OCI-LY3 (cell line): ENCODE data around the gene HDAC4.

ENCODE experiments used
- H2AFZ ChIP-seq: fragments of 200-600, 300-600 bp; shearing (Covaris generic); 2 replicates; pipeline ENCODE4 v1.6.0; 2014; ENCODE audit warnings: antibody characterized with exemption, low read depth, low read length
- H3K27ac ChIP-seq: fragments of 200-600, 300-600 bp; sonication (generic); 2 replicates; pipeline ENCODE4 v1.5.1; 2014; ENCODE audit warnings: mild to moderate bottlenecking, low read length, moderate library complexity, mixed read lengths
- H3K27me3 ChIP-seq: fragments of 200-600, 300-600 bp; sonication (generic); 2 replicates; pipeline ENCODE4 v1.6.1; 2014; ENCODE audit warnings: low read depth, low read length, mixed read lengths
- H3K36me3 ChIP-seq: fragments of 200-600, 300-600 bp; sonication (generic); replicated peaks from 2 replicates; pipeline ENCODE3; 2014; ENCODE audit warnings: low read depth, low read length, mixed read lengths
- H3K4me1 ChIP-seq: fragments of 300-600, 200-600 bp; sonication (generic); 2 replicates; pipeline ENCODE4 v1.6.1; 2014; ENCODE audit warnings: low read length, mixed read lengths
- H3K4me2 ChIP-seq: fragments of 200-600, 300-600 bp; sonication (generic); 2 replicates; pipeline ENCODE4 v1.6.1; 2014; ENCODE audit warnings: low read length, mixed read lengths
- H3K4me3 ChIP-seq: fragments of 300-600, 200-600 bp; sonication (generic); 2 replicates; pipeline ENCODE4 v1.5.1; 2014; ENCODE audit warnings: antibody characterized with exemption, mild to moderate bottlenecking, low read length, moderate library complexity
- H3K79me2 ChIP-seq: fragments of 300-600, 200-600 bp; shearing (Covaris generic); 2 replicates; pipeline ENCODE4 v1.6.1; 2014; ENCODE audit warnings: mild to moderate bottlenecking, low read length, mixed read lengths
- H3K9ac ChIP-seq: fragments of 300-600, 200-600 bp; shearing (Covaris generic); 2 replicates; pipeline ENCODE4 v1.6.0; 2014; ENCODE audit warnings: mild to moderate bottlenecking, low read length, moderate library complexity
- H3K9me3 ChIP-seq: fragments of 200-600, 300-600 bp; shearing (Covaris generic); 2 replicates; pipeline ENCODE4 v1.6.1; 2014; ENCODE audit warnings: low read length, mixed read lengths; ENCODE audit not compliant: insufficient read depth
- H4K20me1 ChIP-seq: fragments of 200-600, 300-600 bp; sonication (generic); 2 replicates; pipeline ENCODE4 v1.6.1; 2016; ENCODE audit warnings: low read length, mixed read lengths; ENCODE audit not compliant: insufficient read depth
- EZH2phosphoT487 ChIP-seq: fragments of 200-600 bp; shearing (Covaris generic); IDR thresholded peaks from 2 replicates; pipeline ENCODE4 v1.6.1; 2018; ENCODE audit warnings: antibody characterized with exemption, mixed run types, low read depth
- TF ChIP-seq, protein P1 (sequence below): fragments of 200-600, 300-600 bp; sonication (generic); IDR thresholded peaks from 2 replicates; pipeline ENCODE4 v1.5.1; 2014; ENCODE audit warnings: antibody characterized with exemption, low read length, low read depth

The HDAC4 gene

DNA sequence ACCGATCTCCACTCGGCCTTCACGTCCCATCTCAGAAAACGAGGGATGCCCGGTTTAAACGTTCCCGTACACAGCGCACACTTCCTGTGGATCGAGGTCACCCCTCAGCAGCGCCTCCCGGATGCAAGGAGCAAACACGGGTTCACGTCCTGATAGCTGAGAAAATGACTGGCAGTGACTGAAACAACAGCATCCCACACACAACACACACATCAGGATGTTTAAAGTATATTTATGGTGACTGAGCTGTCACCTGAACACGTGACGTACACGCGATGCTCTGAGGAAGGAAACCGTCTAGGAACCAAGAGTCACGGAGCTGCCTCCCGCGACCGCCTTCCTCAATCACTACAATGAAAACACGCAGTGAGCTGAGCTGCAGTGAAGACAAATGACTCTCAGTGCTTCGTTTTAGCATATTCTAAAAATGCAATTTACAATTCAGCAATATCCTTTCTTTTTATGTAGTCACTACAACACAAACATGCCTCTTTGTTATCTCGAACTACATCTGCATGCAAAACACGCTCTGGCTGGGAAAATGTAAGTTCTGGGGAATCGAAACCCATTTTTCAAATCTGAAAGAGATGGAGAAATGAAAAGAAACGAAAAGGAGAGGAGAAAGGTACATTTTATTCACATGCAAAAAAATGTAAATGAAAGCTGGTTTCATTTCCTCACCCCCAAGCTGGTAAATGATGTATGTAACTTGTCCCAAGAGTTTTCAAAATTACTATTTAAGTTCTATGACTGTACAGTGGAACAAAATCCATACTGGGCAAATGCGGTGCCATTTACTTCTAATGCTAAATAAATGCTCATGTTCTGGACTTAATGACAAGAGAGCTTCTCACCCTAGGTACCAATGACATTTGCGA, 19.8 kb downstream of the HDAC4 start:
- H4K20me1 ChIP-seq = peaks cover 13% of the 10 kb centered on the region; the same call in 1 of the 2 replicates
- no peaks in the 10 kb centered on the region for H3K79me2 ChIP-seq
- peak overlapping the region; percentile 77 for H3K27ac ChIP-seq

DNA sequence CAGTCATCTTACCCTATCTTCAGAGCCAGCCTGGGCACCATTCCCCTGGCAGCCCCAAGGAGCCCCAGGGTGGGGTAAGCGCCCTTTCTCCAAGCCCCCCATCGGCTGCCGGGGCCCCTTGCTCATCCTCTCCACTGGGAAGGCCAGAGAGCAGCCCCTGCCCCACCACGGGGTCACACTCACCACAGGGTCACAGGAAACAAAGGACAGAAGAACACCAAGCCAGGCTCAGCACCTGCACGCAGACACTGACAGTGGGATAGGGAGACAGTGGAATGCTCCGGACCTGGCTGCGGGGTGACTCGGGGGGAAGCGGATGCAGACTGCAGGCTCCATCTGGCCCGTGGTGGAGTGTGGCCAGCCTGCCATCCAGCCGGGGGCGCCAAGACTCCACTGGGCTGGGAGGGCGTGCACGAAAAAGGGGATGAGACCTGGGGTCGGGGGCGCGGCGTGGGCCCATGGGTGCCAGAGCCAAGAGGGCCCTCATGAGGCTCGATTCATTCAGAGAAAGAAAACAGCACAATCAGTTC, 21.1 kb downstream of the HDAC4 start:
- H3K4me3 ChIP-seq = no peak overlapping the region
- H3K4me1 ChIP-seq = peaks cover 22% of the 10 kb centered on the region
- peaks cover 2% of the 10 kb centered on the region for H3K36me3 ChIP-seq
- H3K79me2 ChIP-seq = no peaks in the 10 kb centered on the region
- TF ChIP-seq, protein P1, sequence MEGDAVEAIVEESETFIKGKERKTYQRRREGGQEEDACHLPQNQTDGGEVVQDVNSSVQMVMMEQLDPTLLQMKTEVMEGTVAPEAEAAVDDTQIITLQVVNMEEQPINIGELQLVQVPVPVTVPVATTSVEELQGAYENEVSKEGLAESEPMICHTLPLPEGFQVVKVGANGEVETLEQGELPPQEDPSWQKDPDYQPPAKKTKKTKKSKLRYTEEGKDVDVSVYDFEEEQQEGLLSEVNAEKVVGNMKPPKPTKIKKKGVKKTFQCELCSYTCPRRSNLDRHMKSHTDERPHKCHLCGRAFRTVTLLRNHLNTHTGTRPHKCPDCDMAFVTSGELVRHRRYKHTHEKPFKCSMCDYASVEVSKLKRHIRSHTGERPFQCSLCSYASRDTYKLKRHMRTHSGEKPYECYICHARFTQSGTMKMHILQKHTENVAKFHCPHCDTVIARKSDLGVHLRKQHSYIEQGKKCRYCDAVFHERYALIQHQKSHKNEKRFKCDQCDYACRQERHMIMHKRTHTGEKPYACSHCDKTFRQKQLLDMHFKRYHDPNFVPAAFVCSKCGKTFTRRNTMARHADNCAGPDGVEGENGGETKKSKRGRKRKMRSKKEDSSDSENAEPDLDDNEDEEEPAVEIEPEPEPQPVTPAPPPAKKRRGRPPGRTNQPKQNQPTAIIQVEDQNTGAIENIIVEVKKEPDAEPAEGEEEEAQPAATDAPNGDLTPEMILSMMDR = no peak
- no peak for TF ChIP-seq EZH2phosphoT487
- peaks cover 13% of the 10 kb centered on the region; the same call in 1 of the 2 replicates for H4K20me1 ChIP-seq
- H3K9me3 ChIP-seq = no peaks in the 10 kb centered on the region
- no peak overlapping the region for H3K4me2 ChIP-seq
- H2AFZ ChIP-seq = no peak overlapping the region
- no peaks in the 10 kb centered on the region for H3K27me3 ChIP-seq
- no peak overlapping the region for H3K27ac ChIP-seq
- H3K9ac ChIP-seq = no peak overlapping the region

More for the DNA sequence above, 19.8 kb downstream of the HDAC4 start:
- Histone ChIP-seq H3K4me1 (peaks cover 22% of the 10 kb centered on the region), H3K9me3 (no peaks in the 10 kb centered on the region), H3K36me3 (peaks cover 2% of the 10 kb centered on the region), H3K4me2 (peak overlapping the region; percentile 81), H3K4me3 (peak overlapping the region; percentile 63), H3K27me3 (no peaks in the 10 kb centered on the region), H2AFZ (no peak overlapping the region), H3K9ac (no peak overlapping the region)
- TF ChIP-seq, protein P1 = no peak
- no peak for TF ChIP-seq EZH2phosphoT487

DNA sequence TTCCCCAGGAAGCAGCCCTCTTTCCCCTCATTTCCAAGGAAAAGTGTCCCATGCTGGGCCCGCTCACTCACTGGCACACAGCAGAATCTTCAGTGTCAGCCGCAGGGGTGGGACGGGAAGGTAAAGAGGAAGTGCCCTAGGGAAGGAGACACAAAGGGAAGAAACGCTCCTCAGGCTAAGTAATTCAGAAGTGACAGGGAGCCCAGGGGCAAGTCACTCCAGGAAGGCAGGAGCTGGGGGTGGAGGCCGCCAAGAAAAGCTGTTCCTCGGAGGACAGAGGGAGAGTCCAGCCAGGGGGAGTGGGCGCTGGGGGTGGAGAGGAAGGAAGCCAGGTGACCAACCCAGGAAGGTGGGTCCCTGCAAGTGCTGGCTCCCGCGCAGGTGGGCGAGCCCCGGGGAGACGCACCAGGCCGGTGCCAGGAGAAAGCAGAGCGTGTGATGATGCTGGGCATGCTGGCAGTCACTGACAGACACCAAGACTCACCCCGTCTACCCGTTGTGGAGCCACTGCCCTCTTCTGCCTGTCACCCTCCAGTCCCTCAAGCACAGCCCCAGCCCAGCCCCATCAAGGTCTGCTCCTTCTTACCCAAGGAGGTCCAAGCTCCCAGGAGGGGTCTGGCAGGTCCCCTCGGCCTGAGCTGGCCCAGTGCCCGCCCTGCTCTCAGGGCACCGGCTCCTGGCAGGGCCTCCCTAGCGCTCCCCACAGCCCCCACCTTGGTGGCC, 21.7 kb downstream of the HDAC4 start:
- Histone ChIP-seq H3K9ac (no peak overlapping the region), H2AFZ (no peak overlapping the region), H3K4me1 (peaks cover 22% of the 10 kb centered on the region), H3K4me2 (no peak overlapping the region), H3K9me3 (no peaks in the 10 kb centered on the region), H4K20me1 (peaks cover 13% of the 10 kb centered on the region; the same call in 1 of the 2 replicates), H3K36me3 (peaks cover 2% of the 10 kb centered on the region), H3K27ac (no peak overlapping the region), H3K27me3 (no peaks in the 10 kb centered on the region), H3K4me3 (no peak overlapping the region), H3K79me2 (no peaks in the 10 kb centered on the region)
- TF ChIP-seq, protein P1 = no peak
- no peak for TF ChIP-seq EZH2phosphoT487
